HepG2 (cell line): ENCODE data around the gene OST4. TPM values are rescaled to one million over a fixed set of nuclear protein-coding genes. Genes with fewer than 3 reads are reported as not detected.

ENCODE experiments used
- ATAC-seq: fragments of 200-7000 bp; cut with Tn5 transposase; 3 replicates; pipeline ENCODE4 v1.9.1; 2020; ENCODE audit warnings: mild to moderate bottlenecking, moderate library complexity
- BruUV-seq: library from RNA; stranded (reverse); fragments of 400-500 nt; replicated peaks from 2 replicates; lab custom pipeline; 2021; lab: Mats Ljungman, UMichigan
- CTCF ChIA-PET: fragments of 300-600 bp; formaldehyde crosslinking; extraction: SDS; loops from one replicate; lab custom pipeline; 2021; ENCODE audit warnings: low total read pairs, inconsistent platforms, low intra/inter-chr PET ratio; lab: Yijun Ruan, JAX
- POLR2A ChIA-PET: fragments of 350-600 bp; sonication (Branson Sonifier 250); formaldehyde crosslinking; loops from one replicate; lab custom pipeline; 2020; ENCODE audit warnings: antibody characterized with exemption, inconsistent platforms; lab: Yijun Ruan, JAX
- DNase-seq: peaks from one replicate; pipeline ENCODE4 v3.0.0-alpha.2; 2015; ENCODE audit warnings: low spot score
- FAIRE-seq: peaks from 3 replicates; lab custom pipeline; 2011; peaks lifted over from hg19 to GRCh38; lab: Jason Lieb, UNC
- H2AFZ ChIP-seq: one replicate; pipeline ENCODE4 v1.6.1; 2011; ENCODE audit warnings: low read length, inconsistent platforms
- H3K27ac ChIP-seq: fragments of 300-600 bp; 3 replicates; pipeline ENCODE4 v1.8.0; 2011; ENCODE audit warnings: mixed run types, mild to moderate bottlenecking, mixed read lengths, low read length, inconsistent platforms; ENCODE audit not compliant: insufficient read depth; ENCODE audit errors: extremely low read length
- H3K27me3 ChIP-seq, 2 experiments: fragments of 200-600 bp in 1 of 2; 2 replicates in 1 of 2; 3 replicates in 1 of 2; pipeline versions ENCODE4 v1.6.0 to v1.8.0; 2011; ENCODE audit warnings: low read length in 2 of 2, mild to moderate bottlenecking in 2 of 2, moderate library complexity in 2 of 2, inconsistent platforms in 1 of 2; ENCODE audit not compliant: insufficient read depth in 2 of 2, control insufficient read depth in 1 of 2
- H3K36me3 ChIP-seq, 2 experiments: fragments of 200-600 bp in 1 of 2; replicated peaks in 1 of 2; 2 replicates in 1 of 2; 3 replicates in 1 of 2; pipeline versions ENCODE4 v1.5.1 to v1.8.0; 2011; ENCODE audit warnings: low read length in 2 of 2, inconsistent platforms in 1 of 2; ENCODE audit not compliant: insufficient read depth in 2 of 2, control insufficient read depth in 1 of 2
- H3K4me1 ChIP-seq: 2 replicates; pipeline ENCODE4 v1.5.1; 2012; ENCODE audit warnings: low read length, inconsistent platforms; ENCODE audit not compliant: insufficient read depth
- H3K4me2 ChIP-seq: 2 replicates; pipeline ENCODE4 v1.6.0; 2011; ENCODE audit warnings: low read depth, low read length, inconsistent platforms
- H3K4me3 ChIP-seq, 3 experiments: fragments of 200-600 bp in 1 of 3; sonication (generic), shearing (Covaris generic) in 1 of 3; replicated peaks in 1 of 3; 2 replicates each; pipeline ENCODE4 v1.5.1; 2011 to 2016; ENCODE audit warnings: low read length in 3 of 3, inconsistent platforms in 2 of 3, low read depth in 2 of 3, mild to moderate bottlenecking in 2 of 3, control low read depth in 1 of 3, mixed read lengths in 1 of 3; ENCODE audit not compliant: insufficient read depth in 1 of 3
- H3K79me2 ChIP-seq: one replicate; pipeline ENCODE4 v1.6.1; 2011; ENCODE audit warnings: low read length, inconsistent platforms; ENCODE audit not compliant: insufficient read depth
- H3K9ac ChIP-seq: 2 replicates; pipeline ENCODE4 v1.6.0; 2011; ENCODE audit warnings: mild to moderate bottlenecking, low read depth, low read length, inconsistent platforms; ENCODE audit not compliant: insufficient read depth
- H3K9me3 ChIP-seq: 2 replicates; pipeline ENCODE4 v1.5.1; 2012; ENCODE audit warnings: mild to moderate bottlenecking, low read length
- H4K20me1 ChIP-seq: 2 replicates; pipeline ENCODE4 v1.6.0; 2011; ENCODE audit warnings: inconsistent platforms, mild to moderate bottlenecking, low read length, moderate library complexity; ENCODE audit not compliant: insufficient read depth
- KLF12 ChIP-seq: sonication (generic); formaldehyde crosslinking; IDR thresholded peaks from 2 replicates; pipeline ENCODE4 v1.4.0; 2020; ENCODE audit warnings: missing genetic modification reagents, borderline replicate concordance
- MIER2 ChIP-seq: IDR thresholded peaks from 2 replicates; pipeline ENCODE4 v1.6.1; 2016; ENCODE audit warnings: missing biosample characterization, missing genetic modification reagents
- SOX6 ChIP-seq, 2 experiments: fragments of 450-650 bp in 1 of 2; sonication (generic) in 1 of 2; formaldehyde crosslinking in 1 of 2; IDR thresholded peaks; 2 replicates each; pipeline versions ENCODE4 v1.4.0 to v1.6.1; 2017 to 2020; ENCODE audit warnings: antibody characterized with exemption in 1 of 2, mild to moderate bottlenecking in 1 of 2, missing genetic modification reagents in 1 of 2
- STAG1 ChIP-seq: sonication (generic); formaldehyde crosslinking; IDR thresholded peaks from 2 replicates; pipeline ENCODE4 v1.4.0; 2020; ENCODE audit warnings: missing genetic modification reagents
- THAP11 ChIP-seq: IDR thresholded peaks from 2 replicates; pipeline ENCODE4 v1.6.1; 2016; ENCODE audit warnings: missing biosample characterization, missing genetic modification reagents
- ZBTB42 ChIP-seq: sonication (generic); formaldehyde crosslinking; IDR thresholded peaks from 2 replicates; pipeline ENCODE4 v1.5.0; 2020; ENCODE audit warnings: mild to moderate bottlenecking, missing genetic modification reagents
- ZBTB49 ChIP-seq: sonication (generic); formaldehyde crosslinking; IDR thresholded peaks from 2 replicates; pipeline ENCODE4 v1.4.0; 2020; ENCODE audit warnings: missing genetic modification reagents, borderline replicate concordance
- ZNF180 ChIP-seq: sonication (generic); formaldehyde crosslinking; IDR thresholded peaks from 2 replicates; pipeline ENCODE4 v1.4.0; 2020; ENCODE audit warnings: low read depth, missing genetic modification reagents, borderline replicate concordance
- ZNF710 ChIP-seq: sonication (generic); formaldehyde crosslinking; IDR thresholded peaks from 2 replicates; pipeline ENCODE4 v1.5.0; 2020; ENCODE audit warnings: mild to moderate bottlenecking, missing genetic modification reagents, borderline replicate concordance
- ZNF782 ChIP-seq: sonication (generic); formaldehyde crosslinking; IDR thresholded peaks from 2 replicates; pipeline ENCODE4 v1.4.0; 2020; ENCODE audit warnings: missing genetic modification reagents, mild to moderate bottlenecking, borderline replicate concordance
- ZSCAN21 ChIP-seq: sonication (generic); formaldehyde crosslinking; IDR thresholded peaks from 2 replicates; pipeline ENCODE4 v1.8.0; 2022; ENCODE audit warnings: mild to moderate bottlenecking, missing genetic modification reagents, moderate library complexity, borderline replicate concordance
- WGBS: methylation state at CpG from one replicate; pipeline ENCODE4 v1.1.6; 2017; ENCODE audit warnings: low lambda C conversion rate; 5-methylcytosine and 5-hydroxymethylcytosine counted together
- in situ Hi-C: cut with HindIII; loops from 2 replicates; pipeline ENCODE4 v1.10.0; 2017; ENCODE audit warnings: low pct_unique_long_range_greater_than_20kb; ENCODE audit not compliant: extremely low pct_ligation_motif_present
- intact Hi-C: fragments of 100-400 bp; cut with micrococcal nuclease; formaldehyde crosslinking; loops from one replicate; pipeline ENCODE4 v1.10.0; 2022; ENCODE audit not compliant: unreplicated experiment
- polyA plus RNA-seq, 8 experiments: library from polyadenylated mRNA; depleted of rRNA in 3 of 8; stranded (reverse) in 7 of 8; unstranded in 1 of 8; fragments of >200 nt; fragmentation: Illumina TruSeq in 4 of 8; extraction: Trizol in 4 of 8; gene quantifications; 2 replicates each; pipeline versions ENCODE4 v1.2.1 to v1.2.3, GENCODE V29; 2011 to 2016; ENCODE audit warnings: low read depth in 4 of 8, missing spikeins in 1 of 8, mixed read lengths in 1 of 8; ENCODE audit not compliant: insufficient read depth in 1 of 8
- total RNA-seq, 5 experiments: library from RNA; depleted of rRNA; stranded (reverse); fragments of >200 nt; fragmentation: Illumina TruSeq; extraction: Trizol; gene quantifications; 2 replicates each; pipeline ENCODE4 v1.2.3, GENCODE V29; 2016; ENCODE audit warnings: low read depth in 1 of 5

The OST4 gene
- total and polyA plus RNA-seq, 2 of the 13 experiments (the other 11 are each of a cell fraction or from before 2014, with no cell fraction given): 498 to 584 TPM

- intact Hi-C loops: loop anchor here (1.0 to 10.0 kb wide), 2 partner anchors 18 to 52 kb away; partner anchors contain the start of gene KHK
- Histone ChIP-seq H3K4me3 (peak within 1 kb of the TSS; percentile 82 to 97 (median 97)), H2AFZ (peak within 1 kb of the TSS; percentile 77), H3K4me1 (peaks cover 59% of the 10 kb centered on the region), H3K36me3 (peaks cover 26 to 36% of the 10 kb centered on the region in 2 experiments), H3K4me2 (peak within 1 kb of the TSS; percentile 93), H3K9ac (peak within 1 kb of the TSS; percentile 97), H3K27me3 (no peaks in the 10 kb centered on the region; a peak in 1 of 5 replicates), H3K27ac (peak within 1 kb of the TSS; percentile 72), H4K20me1 (no peaks in the 10 kb centered on the region; the same call in 1 of the 2 replicates), H3K9me3 (no peaks in the 10 kb centered on the region), H3K79me2 (peaks cover 49% of the 10 kb centered on the region)
- DNase-seq (peak; percentile 85), FAIRE-seq (no peak), ATAC-seq (peak; percentile 97)
- POLR2A ChIA-PET: interaction anchor here (0.6 to 4.8 kb wide), 11 partner anchors 13 to 61 kb away, joined by 3 to 59 read pairs (median 4); partner anchors contain the start of genes AGBL5 and OST4
- WGBS: 1% methylated on average over 56 of the region's 76 CpGs
- no TSS peak for BruUV-seq
- in situ Hi-C loops: no loop called here
- CTCF ChIA-PET: no interaction called here
- TF ChIP-seq ZNF180 (no peak; the same call in 1 of the 2 replicates), SOX6 (IDR thresholded peaks at IDR 0.05) (no peak), SOX6 (CRISPR knock-in tag; IDR thresholded peaks at IDR 0.05) (peak; percentile 48; the same call in 1 of the 2 replicates), MIER2 (no peak; the same call in none of the 2 replicates), STAG1 (0 out of 2 replicates have a peak, but pooled peaks have one; percentile 4), ZSCAN21 (CRISPR knock-in tag) (no peak), ZNF782 (CRISPR knock-in tag) (peak; percentile 90; the same call in 1 of the 2 replicates), ZBTB49 (CRISPR knock-in tag) (no peak), KLF12 (CRISPR knock-in tag) (peak; percentile 87), ZBTB42 (no peak; the same call in 1 of the 2 replicates), ZNF710 (CRISPR knock-in tag) (peak; percentile 50; the same call in 1 of the 2 replicates), THAP11 (CRISPR knock-in tag) (peak; percentile 99)
These were observed 38.8 kb downstream of the OST4 start, which contains the start of gene TMEM214 for GRCh38 chr2:27032495-27033252. TMEM214 (plus strand) TSS chr2:27032965; CDS start chr2:27033016, 51 bp downstream.
